GM21515 (cell line): ENCODE data around the gene CCDC69.
"Not testable (repeated sequence)": the region's sequence is repeated elsewhere in the genome, so short reads cannot be mapped to it uniquely, and the experiment has no call there.

Experiments used
- ATAC-seq: cut with Tn5 transposase; IDR thresholded peaks from one replicate; pipeline ENCODE4 v1.9.1; 2021; ENCODE audit not compliant: unreplicated experiment

CCDC69 gene

DNA sequence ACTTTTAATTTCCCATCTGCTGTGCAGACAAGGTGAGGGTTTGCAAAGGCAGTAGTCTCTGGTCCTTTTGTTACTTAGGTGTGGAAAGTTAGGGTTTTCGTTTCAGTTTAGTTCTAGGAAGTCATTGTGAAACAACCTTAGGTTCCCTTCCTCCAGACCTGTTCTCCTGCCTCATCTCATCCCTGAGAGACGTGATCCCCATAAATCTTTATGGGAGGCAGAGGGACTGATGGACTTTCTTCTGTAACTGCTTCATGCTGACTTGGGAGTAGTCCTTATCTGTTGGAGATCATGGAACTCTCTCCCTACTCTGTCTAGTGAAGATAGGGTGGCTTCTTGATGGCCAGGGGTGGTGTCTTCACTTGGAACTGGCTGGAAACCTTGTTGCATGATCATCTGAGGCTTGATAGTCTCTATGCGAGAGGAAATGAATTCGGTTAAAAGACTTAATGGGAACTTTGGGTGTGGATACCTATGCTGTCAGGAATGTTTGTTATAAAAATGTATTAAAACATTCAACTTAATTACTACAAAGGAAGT, 21.9 kb upstream of the CCDC69 start:
- no peak for ATAC-seq

DNA sequence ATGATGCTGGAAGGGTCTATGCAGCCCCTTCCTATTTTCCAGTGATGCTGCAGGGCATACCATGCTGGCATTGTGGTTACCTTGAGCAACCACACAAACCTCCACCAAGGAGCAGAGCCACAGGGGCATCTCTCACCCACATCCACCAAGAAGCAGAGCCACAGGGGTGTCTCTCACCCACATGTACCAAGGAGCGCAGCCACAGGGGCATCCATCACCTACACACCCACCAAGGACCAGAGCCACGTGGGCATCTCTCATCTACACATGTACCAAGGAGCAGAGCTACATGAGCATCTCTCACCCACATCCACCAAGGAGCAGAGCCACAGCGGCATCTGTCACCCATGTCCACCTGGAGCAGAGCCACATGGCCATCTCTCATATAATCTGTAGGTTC, 20.3 kb upstream of the CCDC69 start:
- ATAC-seq = no peak

GRCh38 chr5:151243564-151243963, 19.7 kb upstream of the CCDC69 start:
- ATAC-seq = no peak

DNA sequence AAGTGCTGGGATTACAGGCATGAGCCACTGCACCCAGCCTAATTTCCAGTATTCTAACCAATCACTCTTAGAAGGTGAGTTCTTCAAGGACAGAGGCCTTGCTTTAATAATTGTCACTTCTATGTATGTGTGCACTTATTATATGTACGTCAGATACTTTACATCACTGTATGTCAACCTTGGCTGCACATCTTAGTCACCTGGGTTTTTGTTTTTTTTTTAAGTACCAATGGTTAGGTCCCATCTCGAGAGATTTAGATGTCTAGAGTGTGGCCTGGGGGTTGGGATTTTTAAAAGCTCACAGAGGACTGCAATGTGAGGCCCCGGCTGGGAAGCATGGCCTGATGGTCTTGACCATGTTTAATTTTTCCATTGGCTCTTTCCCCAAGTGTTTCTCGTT, 19.2 kb upstream of the CCDC69 start:
- no peak for ATAC-seq

DNA sequence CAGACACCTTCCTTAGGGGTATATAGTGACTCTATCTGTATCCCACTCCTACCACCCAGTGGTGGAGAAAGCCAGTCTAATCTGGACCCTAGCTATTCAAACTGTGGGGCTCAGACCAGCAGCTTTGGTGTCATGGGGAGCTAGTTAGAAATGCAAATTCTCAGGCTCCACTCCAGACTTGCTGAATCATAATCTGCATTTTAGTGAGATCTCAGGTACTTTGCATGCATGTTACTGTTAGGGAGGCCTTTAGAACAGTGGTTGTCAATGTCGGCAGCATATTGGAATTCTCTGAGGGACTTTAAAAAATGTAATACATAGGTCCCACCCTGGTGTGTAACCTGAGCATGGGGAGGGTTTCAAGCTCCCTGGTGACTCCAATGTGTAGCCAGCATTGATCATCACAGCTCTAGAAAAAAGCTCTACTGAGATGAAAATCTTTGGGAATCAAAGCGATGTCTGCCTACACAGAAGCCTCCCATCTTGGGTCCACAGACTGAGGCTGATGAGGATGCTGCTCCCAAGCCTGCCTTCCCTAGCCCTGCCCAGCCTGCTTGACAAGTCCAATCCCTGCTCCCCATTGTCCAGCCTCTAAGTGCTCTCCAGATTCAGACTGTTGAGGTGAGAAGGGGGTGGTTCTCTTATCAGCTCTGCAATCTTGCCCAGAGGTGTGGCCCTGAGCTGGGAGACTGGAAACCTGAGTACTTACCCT, 17.2 kb upstream of the CCDC69 start:
- no peak for ATAC-seq

- ATAC-seq = not testable (repeated sequence)
Observed at GRCh38 chr5:151240268-151240835, 16.5 kb upstream of the CCDC69 start.

GRCh38 chr5:151239237-151239861, 15.5 kb upstream of the CCDC69 start:
- no peak for ATAC-seq

DNA sequence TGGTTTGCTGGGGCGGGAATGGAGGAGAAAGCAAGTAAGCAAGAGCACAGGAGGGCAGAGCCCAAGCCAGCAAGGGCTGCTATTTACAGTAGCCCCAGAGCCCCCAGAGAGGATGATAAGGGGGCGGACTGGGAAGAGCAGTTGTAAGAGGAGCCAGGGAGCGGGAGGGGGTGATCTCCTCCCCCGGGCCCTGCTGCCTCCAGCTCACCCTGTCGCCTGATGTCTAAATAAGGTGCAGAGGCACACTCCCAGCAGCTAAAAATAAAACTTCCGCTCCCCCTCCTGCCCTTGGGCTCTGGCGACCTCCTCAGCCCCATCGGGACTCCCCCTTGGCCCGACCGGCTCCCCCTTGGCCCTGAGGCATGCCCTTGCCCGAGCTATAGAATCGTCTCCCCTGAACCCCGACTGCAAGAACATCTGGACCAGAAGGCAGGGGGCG, 14.4 kb upstream of the CCDC69 start:
- ATAC-seq = peak; percentile 41

- no peak for ATAC-seq
Observed at GRCh38 chr5:151237685-151238084, 13.8 kb upstream of the CCDC69 start.

GRCh38 chr5:151236888-151237287, 13.0 kb upstream of the CCDC69 start:
- ATAC-seq = no peak

GRCh38 chr5:151235239-151235571, 11.3 kb upstream of the CCDC69 start:
- not testable (repeated sequence) for ATAC-seq

GRCh38 chr5:151234476-151235238, 10.8 kb upstream of the CCDC69 start:
- ATAC-seq = peak; percentile 68

DNA sequence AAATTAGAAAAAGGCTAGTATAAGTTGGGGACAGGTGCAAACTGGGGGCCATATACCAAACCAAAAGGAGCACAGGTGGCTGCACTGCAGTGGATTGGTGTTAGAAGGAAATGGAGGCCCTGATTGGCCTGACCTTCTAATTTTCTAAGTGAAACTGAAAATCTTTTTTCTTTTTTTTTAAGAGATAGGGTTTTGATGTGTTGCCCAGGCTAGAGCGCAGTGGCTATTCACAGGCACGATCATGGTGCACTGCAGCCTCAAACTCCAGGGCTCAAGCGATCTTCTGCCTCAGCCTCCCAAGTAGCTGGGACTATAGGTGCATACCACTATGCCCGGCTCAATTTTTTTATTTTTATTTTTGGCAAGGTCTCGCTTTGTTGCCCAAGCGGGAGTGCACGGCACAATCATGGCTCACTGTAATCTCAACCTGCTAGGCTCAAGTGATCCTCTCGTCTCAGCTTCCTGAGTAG, 9.8 kb upstream of the CCDC69 start:
- peak; percentile 59 for ATAC-seq

- ATAC-seq = no peak
Observed at GRCh38 chr5:151231359-151231758, 7.5 kb upstream of the CCDC69 start.

DNA sequence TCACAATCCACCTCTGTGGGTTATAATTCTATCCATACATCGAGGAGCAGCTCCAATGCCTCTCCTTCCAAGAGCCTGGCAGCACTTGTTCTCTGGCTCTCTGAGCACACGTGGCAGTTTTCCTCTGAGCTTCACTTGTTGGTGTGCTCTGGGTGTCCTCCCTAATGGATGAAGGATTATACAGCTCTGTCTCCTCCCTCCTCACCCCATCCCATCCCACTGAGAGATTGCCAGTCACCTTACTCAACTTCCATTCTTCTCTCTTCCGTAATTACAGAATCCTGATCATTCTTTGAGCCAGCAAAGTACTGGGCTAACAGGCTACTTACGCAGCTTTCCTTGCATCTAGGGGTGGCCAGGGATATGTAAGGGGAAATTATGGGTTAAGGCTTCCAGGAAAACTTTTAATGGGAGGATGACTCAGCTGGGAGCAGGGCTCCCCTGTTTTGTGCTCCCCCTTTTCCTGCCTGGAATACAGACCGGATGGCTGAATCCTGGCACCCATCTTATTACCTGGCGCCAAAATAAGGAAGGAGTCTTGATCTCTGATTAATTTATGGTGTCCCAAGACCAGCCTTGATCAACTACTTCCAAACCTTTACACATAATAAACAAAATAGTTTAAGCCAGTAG, 6.3 kb upstream of the CCDC69 start:
- no peak for ATAC-seq

- ATAC-seq = no peak
Observed at GRCh38 chr5:151228986-151229385, 5.1 kb upstream of the CCDC69 start.

- no peak for ATAC-seq
Observed at GRCh38 chr5:151227918-151228447, 4.1 kb upstream of the CCDC69 start.

DNA sequence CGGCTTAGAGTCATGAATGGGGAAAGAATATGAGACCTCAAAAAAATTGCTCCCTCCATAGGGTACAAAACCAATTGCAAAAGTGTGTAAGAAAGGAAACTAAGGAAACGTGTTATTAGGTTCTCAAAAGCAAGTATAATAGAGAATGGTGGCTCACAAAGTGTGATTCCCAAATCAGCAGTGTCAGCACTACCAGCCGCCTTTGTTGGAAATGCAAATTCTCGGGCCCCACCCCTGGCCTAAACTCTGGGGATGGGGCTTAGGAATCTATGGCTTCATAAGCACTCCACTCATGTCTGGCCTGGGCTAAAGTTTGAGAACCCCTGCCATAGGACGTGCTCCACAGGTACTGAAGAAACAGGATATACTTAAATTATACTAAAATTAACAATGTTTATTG, 1.6 kb upstream of the CCDC69 start:
- no peak for ATAC-seq

DNA sequence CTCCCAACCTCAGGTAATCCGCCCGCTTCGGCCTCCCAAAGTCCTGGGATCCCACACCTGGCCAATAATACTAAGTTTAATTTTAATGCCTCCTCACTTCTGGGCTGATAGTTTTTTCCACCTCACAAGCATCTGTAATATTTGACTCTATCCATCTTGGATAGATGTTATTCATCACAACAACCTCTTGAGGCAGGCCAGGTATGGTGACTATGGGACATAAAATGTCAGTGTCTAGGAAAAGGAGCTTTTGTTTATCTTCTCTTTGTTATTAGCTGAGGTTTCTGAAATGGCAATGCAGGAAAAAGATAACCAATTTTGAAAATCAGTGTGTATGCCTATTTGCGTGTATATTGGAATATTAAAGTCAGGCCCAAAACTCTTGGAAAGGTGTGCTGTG, 1.2 kb upstream of the CCDC69 start:
- ATAC-seq = no peak

- ATAC-seq = peak; percentile 40
Observed at GRCh38 chr5:151224372-151224771, 480 bp upstream of the CCDC69 start.
